ENCODE results near the gene UTP3.
"Not testable (repeated sequence)": the region's sequence is repeated elsewhere in the genome, so short reads cannot be mapped to it uniquely, and the experiment has no call there.

Gene UTP3

DNA sequence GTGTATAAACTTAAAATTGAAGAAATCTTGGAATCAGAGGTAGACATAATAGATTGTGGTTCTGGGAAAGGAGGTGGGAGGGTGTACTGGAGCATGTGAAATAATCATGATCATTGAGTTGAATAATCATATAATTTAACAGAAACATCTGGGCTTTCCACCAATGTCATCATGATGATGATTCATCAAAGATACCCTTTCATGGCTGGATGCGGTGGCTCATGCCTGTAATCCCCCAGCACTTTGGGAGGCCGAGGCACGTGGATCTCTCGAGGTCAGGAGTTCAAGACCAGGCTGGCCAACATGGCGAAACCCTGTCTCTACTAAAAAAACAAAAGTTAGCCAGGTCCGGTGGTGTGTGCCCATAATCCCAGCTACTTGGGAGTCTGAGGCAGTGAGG, 26.8 kb downstream of the UTP3 start:
- H3K4me3 ChIP-seq (ENCODE audit: low read depth, low read length), result no peak overlapping the region
- TF ChIP-seq CTCF (IDR thresholded peaks at IDR 0.05; ENCODE audit: low read depth, low read length), result no peak
- no peak for DNase-seq (ENCODE audit: low read depth, low spot score)
- in situ Hi-C loops (cut with HindIII; ENCODE audit: low sequenced_read_pairs), result no loop called here

- H3K4me3 ChIP-seq (ENCODE audit: low read depth, low read length), result no peak overlapping the region
- in situ Hi-C loops (cut with HindIII; ENCODE audit: low sequenced_read_pairs), result no loop called here
- no peak for DNase-seq (ENCODE audit: low read depth, low spot score)
- TF ChIP-seq CTCF (IDR thresholded peaks at IDR 0.05; ENCODE audit: low read depth, low read length), result no peak
Measured at GRCh38 chr4:70718811-70719604, 30.7 kb downstream of the UTP3 start.

DNA sequence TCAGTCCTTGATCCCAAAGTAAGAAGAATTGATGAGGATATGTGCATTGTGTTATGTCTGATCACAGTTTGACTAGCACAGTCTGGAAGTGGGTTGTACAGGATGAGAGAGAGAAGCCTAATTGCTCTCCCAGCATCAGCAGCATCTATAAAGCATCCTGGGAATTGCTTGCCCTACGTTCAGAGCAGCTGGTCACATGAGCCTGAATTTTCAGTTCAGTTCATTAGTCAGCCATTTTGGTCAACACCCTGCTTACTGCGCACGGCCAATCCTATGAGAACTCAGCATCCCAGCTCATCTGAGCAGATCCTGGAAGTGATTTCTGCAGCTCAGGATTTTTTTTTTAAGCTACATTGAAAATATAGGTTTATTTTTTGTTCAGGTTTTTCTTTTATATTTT, 33.4 kb downstream of the UTP3 start, which contains the start of gene RUFY3:
Gene RUFY3, plus strand, starts transcription at position 218 of the 400 bp plus-strand sequence. CDS start 610 bp downstream, outside the sequence.
- in situ Hi-C loops (cut with HindIII; ENCODE audit: low sequenced_read_pairs), result no loop called here
- peak; percentile 94 for DNase-seq (ENCODE audit: low read depth, low spot score)
- H3K4me3 ChIP-seq (ENCODE audit: low read depth, low read length), result peak within 1 kb of the TSS; percentile 74
- TF ChIP-seq CTCF (IDR thresholded peaks at IDR 0.05; ENCODE audit: low read depth, low read length), result no peak

DNA sequence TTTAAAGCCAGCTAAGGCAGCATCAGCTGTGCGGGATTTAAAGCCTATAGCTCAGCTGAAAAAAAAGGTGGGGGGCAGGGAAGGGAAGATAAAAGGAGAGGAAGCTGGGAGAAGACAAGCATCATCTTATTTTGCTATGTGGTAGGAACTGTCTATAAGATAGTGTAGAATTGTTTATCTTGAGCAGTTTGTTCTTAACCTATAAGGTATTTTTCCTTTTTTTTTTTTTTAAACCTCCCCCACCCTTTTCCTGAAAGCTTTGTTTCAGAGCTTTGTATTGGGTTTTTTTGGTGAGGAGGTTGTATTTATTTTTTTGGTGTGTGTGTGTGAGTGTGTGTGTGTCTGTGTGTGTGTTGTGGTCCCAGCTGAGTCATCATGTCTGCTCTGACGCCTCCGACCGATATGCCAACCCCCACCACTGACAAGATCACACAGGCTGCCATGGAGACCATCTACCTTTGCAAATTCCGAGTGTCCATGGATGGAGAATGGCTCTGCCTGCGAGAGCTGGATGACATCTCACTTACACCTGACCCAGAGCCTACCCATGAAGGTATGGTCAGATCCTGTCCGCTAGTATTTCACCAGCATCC, 34.0 kb downstream of the UTP3 start:
- H3K4me3 ChIP-seq (ENCODE audit: low read depth, low read length), result peak overlapping the region; percentile 74
- no peak for TF ChIP-seq CTCF (IDR thresholded peaks at IDR 0.05; ENCODE audit: low read depth, low read length)
- in situ Hi-C loops (cut with HindIII; ENCODE audit: low sequenced_read_pairs), result no loop called here
- peak; percentile 79 for DNase-seq (ENCODE audit: low read depth, low spot score)

GRCh38 chr4:70724463-70724862, 36.1 kb downstream of the UTP3 start:
- TF ChIP-seq CTCF (IDR thresholded peaks at IDR 0.05; ENCODE audit: low read depth, low read length), result no peak
- in situ Hi-C loops (cut with HindIII; ENCODE audit: low sequenced_read_pairs), result no loop called here
- no peak overlapping the region for H3K4me3 ChIP-seq (ENCODE audit: low read depth, low read length)
- no peak for DNase-seq (ENCODE audit: low read depth, low spot score)

DNA sequence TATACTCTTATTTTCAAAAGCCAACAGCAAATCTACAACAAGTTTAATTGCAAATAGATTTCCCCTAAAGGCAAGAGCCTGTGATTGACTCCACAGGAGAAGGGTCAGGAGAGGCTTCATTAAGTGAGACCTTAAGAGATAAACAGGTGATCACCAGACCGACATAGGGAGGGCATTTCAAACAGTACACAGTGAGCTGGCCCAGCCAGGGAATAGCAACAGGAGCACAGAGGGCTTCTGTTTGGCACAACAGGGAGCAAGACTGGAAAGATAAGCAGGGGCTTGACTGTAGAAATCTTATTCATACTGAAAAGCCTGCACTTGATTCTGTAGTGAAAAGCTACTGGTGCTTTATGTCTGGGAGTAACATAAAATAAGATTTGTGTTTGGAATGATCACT, 37.3 kb downstream of the UTP3 start:
- no peak overlapping the region for H3K4me3 ChIP-seq (ENCODE audit: low read depth, low read length)
- DNase-seq (ENCODE audit: low read depth, low spot score), result no peak
- TF ChIP-seq CTCF (IDR thresholded peaks at IDR 0.05; ENCODE audit: low read depth, low read length), result no peak
- in situ Hi-C loops (cut with HindIII; ENCODE audit: low sequenced_read_pairs), result no loop called here

GRCh38 chr4:70726515-70726914, 38.2 kb downstream of the UTP3 start:
- in situ Hi-C loops (cut with HindIII; ENCODE audit: low sequenced_read_pairs); DNase-seq (ENCODE audit: low read depth, low spot score); H3K4me3 ChIP-seq (ENCODE audit: low read depth, low read length): not testable (repeated sequence)
